Lung (tissue), 12 donors: Measurements from ENCODE around the gene SNRPD3. TPM values are rescaled to one million over a fixed set of nuclear protein-coding genes. Genes with fewer than 3 reads are reported as not detected.

Experiments
- ATAC-seq: fragments of 200-7000 bp; cut with Tn5 transposase; one replicate; pipeline ENCODE4 v1.9.1; 2020; ENCODE audit warnings: moderate number of reproducible peaks; ENCODE audit not compliant: insufficient read depth, low FRiP score
- DNase-seq, 3 donors: peaks; one replicate each; pipeline ENCODE4 v3.0.0-alpha.2; 2013 to 2017
- H3K27ac ChIP-seq, 2 donors: one replicate each; pipeline ENCODE4 v1.5.1; 2013; ENCODE audit warnings: mild to moderate bottlenecking in 2 of 2, moderate library complexity in 2 of 2, control low read depth in 1 of 2, inconsistent platforms in 1 of 2, low read depth in 1 of 2, low read length in 1 of 2
- H3K27me3 ChIP-seq, 3 donors: one replicate each; pipeline ENCODE4 v1.5.1; 2013; ENCODE audit warnings: low read length in 2 of 3; ENCODE audit not compliant: control insufficient read depth in 3 of 3, insufficient read depth in 3 of 3
- H3K36me3 ChIP-seq, 4 donors: one replicate each; pipeline ENCODE4 v1.5.1; 2013; ENCODE audit warnings: low read length in 4 of 4, mild to moderate bottlenecking in 1 of 4, moderate library complexity in 1 of 4; ENCODE audit not compliant: control insufficient read depth in 4 of 4, insufficient read depth in 4 of 4
- H3K4me1 ChIP-seq, 5 donors: one replicate each; pipeline ENCODE4 v1.5.1; 2013; ENCODE audit warnings: low read length in 5 of 5, mild to moderate bottlenecking in 2 of 5, moderate library complexity in 1 of 5; ENCODE audit not compliant: control insufficient read depth in 5 of 5, insufficient read depth in 5 of 5
- H3K4me3 ChIP-seq: one replicate; pipeline ENCODE4 v1.5.1; 2013; ENCODE audit warnings: mild to moderate bottlenecking, control low read depth, moderate library complexity
- H3K9ac ChIP-seq, 2 donors: one replicate each; pipeline ENCODE4 v1.5.1; 2013; ENCODE audit warnings: low read length in 2 of 2, control low read depth in 1 of 2; ENCODE audit not compliant: insufficient read depth in 1 of 2
- H3K9me3 ChIP-seq, 4 donors: one replicate each; pipeline ENCODE4 v1.5.1; 2013; ENCODE audit warnings: low read length in 3 of 4, mild to moderate bottlenecking in 1 of 4, moderate library complexity in 1 of 4; ENCODE audit not compliant: control insufficient read depth in 4 of 4, insufficient read depth in 3 of 4
- CTCF ChIP-seq: IDR thresholded peaks from 2 replicates; pipeline ENCODE4 v1.5.1; 2012; ENCODE audit warnings: mild to moderate bottlenecking; ENCODE audit errors: control extremely low read depth, extremely low read depth
- WGBS, 2 donors: extraction: QIAGEN DNeasy Blood & Tissue Kit; methylation state at CpG; one replicate each; pipeline ENCODE4 v1.1.7; 2013; 5-methylcytosine and 5-hydroxymethylcytosine counted together
- polyA plus RNA-seq, 2 donors: library from polyadenylated mRNA; stranded (reverse); fragments of 200-250 nt; gene quantifications; one replicate each; pipeline ENCODE4 v1.2.1, GENCODE V29; 2013
- total RNA-seq, 2 donors: library from RNA; depleted of rRNA in 1 of 2; stranded (reverse); fragments of >200 nt in 1 of 2; gene quantifications; one replicate each; pipeline ENCODE4 v1.2.1, GENCODE V29; 2014 to 2021
- donor health status: control.
- donor health status: control.
- donor health status: Bipolar disorder and iron deficiency.
- donor health status: healthy.
- donor health status: DM: yes; HTN: yes; CAD: no.

Gene SNRPD3
- total and polyA plus RNA-seq, 4 donors: 76.3 to 193 (median 111) TPM

DNA sequence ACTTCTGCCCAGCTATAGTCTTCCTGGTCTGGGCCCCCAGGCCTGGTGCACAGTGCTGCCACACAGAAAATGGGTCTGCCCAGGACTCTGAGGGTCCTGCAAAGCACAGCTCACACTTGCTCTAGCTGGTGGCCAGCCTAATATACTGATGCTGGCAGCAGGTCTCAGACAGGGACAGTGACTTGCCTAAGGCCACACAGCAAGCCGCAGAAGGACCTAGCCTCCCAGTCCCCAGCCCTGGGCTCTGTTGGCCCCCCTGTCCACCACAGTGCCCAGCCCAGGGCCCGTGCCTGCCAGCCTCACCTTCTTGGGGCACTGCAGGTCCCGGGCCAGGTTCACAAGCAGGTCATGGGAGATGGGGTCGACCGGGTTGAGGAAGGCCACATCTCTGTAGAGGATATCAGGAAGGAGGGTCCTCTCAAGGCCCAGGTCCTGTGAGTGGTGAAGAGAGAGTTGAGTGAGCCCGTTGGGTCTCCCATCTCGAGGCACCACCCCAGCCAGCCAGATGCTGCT lies 33.8 kb downstream of the SNRPD3 start:
- H3K9ac ChIP-seq: no peak overlapping the region
- DNase-seq (no peak), ATAC-seq (no peak)
- no peaks in the 10 kb centered on the region for H3K27me3 ChIP-seq
- H3K27ac ChIP-seq: no peak overlapping the region
- no peak for TF ChIP-seq CTCF
- H3K9me3 ChIP-seq: no peaks in the 10 kb centered on the region
- peaks cover 0 to 24% (median 9%) of the 10 kb centered on the region in 5 donors for H3K4me1 ChIP-seq
- H3K4me3 ChIP-seq: no peak overlapping the region
- WGBS, 2 donors: 92 to 93% methylated on average over 7 of the region's 7 CpGs
- peaks cover 0 to 25% (median 13%) of the 10 kb centered on the region in 4 donors for H3K36me3 ChIP-seq

GRCh38 chr22:24590596-24591173 lies 34.9 kb downstream of the SNRPD3 start:
- Histone ChIP-seq H3K9me3 (no peaks in the 10 kb centered on the region), H3K4me3 (no peak overlapping the region), H3K27ac (no peak overlapping the region), H3K4me1 (peaks cover 0 to 34% (median 9%) of the 10 kb centered on the region in 5 donors), H3K9ac (no peak overlapping the region), H3K36me3 (peaks cover 0 to 21% (median 13%) of the 10 kb centered on the region in 4 donors), H3K27me3 (no peaks in the 10 kb centered on the region)
- DNase-seq: no peak
- 98 to 99% methylated on average over 12 of the region's 12 CpGs for WGBS, 2 donors
- ATAC-seq: no peak
- TF ChIP-seq CTCF: no peak

DNA sequence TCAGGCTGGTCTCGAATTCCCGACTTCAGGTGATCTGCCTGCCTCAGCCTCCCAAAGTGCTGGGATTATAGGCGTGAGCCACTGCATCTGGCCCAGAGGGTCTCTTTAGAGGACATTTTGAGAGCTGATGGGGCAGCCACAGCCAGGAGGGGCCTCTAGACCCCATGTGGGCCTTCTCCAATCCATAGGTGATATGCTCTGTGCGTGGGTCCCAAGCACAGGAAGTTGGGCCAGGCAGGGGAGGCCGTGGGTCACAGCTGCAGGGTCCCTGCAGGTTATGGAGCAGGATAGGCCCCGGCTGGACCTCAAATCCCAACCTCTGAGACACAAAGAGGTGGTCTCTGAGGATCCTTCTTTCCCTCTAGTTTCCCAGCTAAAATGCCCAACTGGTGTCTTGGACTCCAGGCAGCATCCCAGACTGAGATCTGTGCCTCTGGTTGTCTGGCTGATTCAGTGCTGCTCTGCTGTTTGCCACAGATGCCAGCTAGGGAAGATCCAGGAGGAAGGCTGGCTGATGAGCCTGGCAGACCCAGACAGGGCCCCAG lies 35.6 kb downstream of the SNRPD3 start:
- no peaks in the 10 kb centered on the region for H3K27me3 ChIP-seq
- H3K4me3 ChIP-seq: no peak overlapping the region
- no peak overlapping the region for H3K27ac ChIP-seq
- no peaks in the 10 kb centered on the region for H3K9me3 ChIP-seq
- ATAC-seq (no peak), DNase-seq (no peak)
- 96% methylated on average over 6 of the region's 6 CpGs for WGBS, 2 donors
- TF ChIP-seq CTCF: no peak
- peaks cover 0 to 18% (median 12%) of the 10 kb centered on the region in 4 donors for H3K36me3 ChIP-seq
- no peak overlapping the region for H3K9ac ChIP-seq
- H3K4me1 ChIP-seq: peaks cover 0 to 34% (median 9%) of the 10 kb centered on the region in 5 donors
